IMR-90 (cell line): Measurements from ENCODE around the gene ZNF358. TPM values are rescaled to one million over a fixed set of nuclear protein-coding genes. Genes with fewer than 3 reads are reported as not detected.

Source experiments
- ATAC-seq: fragments of 200-7000 bp; cut with Tn5 transposase; 2 replicates; pipeline ENCODE4 v1.9.1; 2020; ENCODE audit warnings: low read depth, mild to moderate bottlenecking, moderate library complexity
- BruUV-seq: library from RNA; stranded (reverse); fragments of 400-500 nt; replicated peaks from 2 replicates; lab custom pipeline; 2021; lab: Mats Ljungman, UMichigan
- CTCF ChIA-PET: fragments of 300-600 bp; formaldehyde crosslinking; extraction: SDS; loops from one replicate; lab custom pipeline; 2021; ENCODE audit warnings: antibody characterized with exemption; lab: Yijun Ruan, JAX
- POLR2A ChIA-PET: fragments of 300-600 bp; sonication (Branson Sonifier 250); formaldehyde crosslinking; loops from one replicate; lab custom pipeline; 2022; ENCODE audit warnings: antibody characterized with exemption; ENCODE audit not compliant: unreplicated experiment; lab: Charles Lee
- DNase-seq: peaks from one replicate; pipeline ENCODE4 v3.0.0; 2013
- H2AFZ ChIP-seq: replicated peaks from 2 replicates; pipeline ENCODE3; 2013; ENCODE audit warnings: low read length, mild to moderate bottlenecking; ENCODE audit not compliant: poor library complexity
- H2AK5ac ChIP-seq: 2 replicates; pipeline ENCODE4 v1.6.1; 2013; ENCODE audit warnings: low read depth, low read length, inconsistent platforms
- H2AK9ac ChIP-seq: replicated peaks from 2 replicates; pipeline ENCODE3; 2013; ENCODE audit warnings: mild to moderate bottlenecking, low read depth, low read length, moderate library complexity; ENCODE audit not compliant: poor library complexity
- H2BK120ac ChIP-seq: 2 replicates; pipeline ENCODE4 v1.6.1; 2013; ENCODE audit warnings: low read depth, low read length, inconsistent platforms
- H2BK15ac ChIP-seq: 3 replicates; pipeline ENCODE4 v1.6.1; 2013; ENCODE audit warnings: low read depth, low read length, inconsistent platforms
- H2BK20ac ChIP-seq: 2 replicates; pipeline ENCODE4 v1.6.1; 2013; ENCODE audit warnings: low read depth, mild to moderate bottlenecking, inconsistent platforms, low read length, moderate library complexity
- H2BK5ac ChIP-seq: 2 replicates; pipeline ENCODE4 v1.6.1; 2013; ENCODE audit warnings: mild to moderate bottlenecking, low read depth, low read length, inconsistent platforms; ENCODE audit not compliant: poor library complexity, severe bottlenecking
- H3K14ac ChIP-seq: replicated peaks from 2 replicates; pipeline ENCODE4 v1.6.1; 2013; ENCODE audit warnings: low read depth, low read length, inconsistent platforms
- H3K18ac ChIP-seq: 2 replicates; pipeline ENCODE4 v1.6.1; 2013; ENCODE audit warnings: low read depth, low read length, control low read depth
- H3K23ac ChIP-seq: 2 replicates; pipeline ENCODE4 v1.6.1; 2013; ENCODE audit warnings: low read depth, low read length, inconsistent platforms
- H3K27ac ChIP-seq: 2 replicates; pipeline ENCODE4 v1.5.1; 2013; ENCODE audit warnings: mild to moderate bottlenecking, control low read depth, low read length; ENCODE audit not compliant: insufficient read depth
- H3K27me3 ChIP-seq: 2 replicates; pipeline ENCODE4 v1.6.1; 2013; ENCODE audit warnings: low read length; ENCODE audit not compliant: control insufficient read depth, insufficient read depth
- H3K36me3 ChIP-seq: 2 replicates; pipeline ENCODE4 v1.6.1; 2013; ENCODE audit warnings: low read length, mixed read lengths; ENCODE audit not compliant: control insufficient read depth, insufficient read depth
- H3K4ac ChIP-seq: 2 replicates; pipeline ENCODE4 v1.6.1; 2013; ENCODE audit warnings: low read depth, low read length, inconsistent platforms
- H3K4me1 ChIP-seq: 2 replicates; pipeline ENCODE4 v1.6.1; 2013; ENCODE audit warnings: low read length, mixed read lengths; ENCODE audit not compliant: control insufficient read depth, insufficient read depth
- H3K4me2 ChIP-seq: 2 replicates; pipeline ENCODE4 v1.6.1; 2013; ENCODE audit warnings: low read depth, mild to moderate bottlenecking, control low read depth, low read length, moderate library complexity
- H3K4me3 ChIP-seq: 2 replicates; pipeline ENCODE4 v1.5.1; 2013; ENCODE audit warnings: low read depth, mild to moderate bottlenecking, control low read depth, low read length, moderate library complexity; ENCODE audit not compliant: insufficient read depth
- H3K56ac ChIP-seq: 2 replicates; pipeline ENCODE4 v1.6.1; 2013; ENCODE audit warnings: low read length, inconsistent platforms; ENCODE audit not compliant: insufficient read depth; ENCODE audit errors: extremely low read depth
- H3K79me1 ChIP-seq, 2 experiments: 2 replicates each; pipeline ENCODE4 v1.6.1; 2013; ENCODE audit warnings: low read length in 2 of 2, inconsistent platforms in 1 of 2, low read depth in 1 of 2
- H3K9ac ChIP-seq: 2 replicates; pipeline ENCODE4 v1.6.1; 2013; ENCODE audit warnings: low read depth, low read length, control low read depth
- H3K9me1 ChIP-seq: 2 replicates; pipeline ENCODE4 v1.6.1; 2013; ENCODE audit warnings: low read length, inconsistent platforms; ENCODE audit not compliant: insufficient read depth
- H3K9me3 ChIP-seq: 2 replicates; pipeline ENCODE4 v1.6.1; 2013; ENCODE audit warnings: low read length; ENCODE audit not compliant: control insufficient read depth, insufficient read depth
- H4K20me1 ChIP-seq: 2 replicates; pipeline ENCODE4 v1.6.1; 2013; ENCODE audit warnings: low read length, inconsistent platforms; ENCODE audit not compliant: insufficient read depth
- H4K5ac ChIP-seq: 2 replicates; pipeline ENCODE4 v1.6.1; 2013; ENCODE audit warnings: mild to moderate bottlenecking, low read depth, low read length, control low read depth
- H4K8ac ChIP-seq, 2 experiments: 2 replicates each; pipeline ENCODE4 v1.6.1; 2013; ENCODE audit warnings: low read depth in 2 of 2, low read length in 2 of 2, control low read depth in 1 of 2, inconsistent platforms in 1 of 2
- H4K91ac ChIP-seq: 2 replicates; pipeline ENCODE4 v1.6.1; 2013; ENCODE audit warnings: low read depth, low read length, inconsistent platforms; ENCODE audit not compliant: insufficient read depth
- BHLHE40 ChIP-seq: fragments of 150-350 bp; IDR thresholded peaks from 2 replicates; pipeline ENCODE4 v1.6.1; 2016; ENCODE audit warnings: mild to moderate bottlenecking, low read depth, low read length
- ELK1 ChIP-seq: fragments of 150-350 bp; IDR thresholded peaks from 2 replicates; pipeline ENCODE4 v1.6.1; 2016; ENCODE audit warnings: low read depth, mild to moderate bottlenecking, low read length, moderate library complexity, borderline replicate concordance
- MAFK ChIP-seq: IDR thresholded peaks from 2 replicates; pipeline ENCODE4 v1.6.1; 2012; ENCODE audit warnings: low read depth, low read length, improper control_type of control experiment
- MAZ ChIP-seq: IDR thresholded peaks from 2 replicates; pipeline ENCODE4 v1.6.1; 2012; ENCODE audit warnings: low read depth, mild to moderate bottlenecking, low read length, improper control_type of control experiment, moderate library complexity, borderline replicate concordance
- MXI1 ChIP-seq: IDR thresholded peaks from 2 replicates; pipeline ENCODE4 v1.6.1; 2012; ENCODE audit warnings: low read depth, mild to moderate bottlenecking, low read length, moderate library complexity, borderline replicate concordance
- NFE2L2 ChIP-seq: fragments of 150-350 bp; IDR thresholded peaks from 2 replicates; pipeline ENCODE4 v1.6.1; 2016; ENCODE audit warnings: low read depth, mild to moderate bottlenecking, low read length
- RAD21 ChIP-seq: IDR thresholded peaks from 2 replicates; pipeline ENCODE4 v1.6.1; 2012; ENCODE audit warnings: low read length, improper control_type of control experiment
- WGBS, 2 experiments: methylation state at CpG; one replicate each; pipeline versions ENCODE4 v1.1.5 to v1.1.7; 2013; ENCODE audit warnings: missing lambda C conversion rate in 2 of 2; ENCODE audit not compliant: insufficient read length in 1 of 2; ENCODE audit errors: extremely low coverage in 2 of 2; 5-methylcytosine and 5-hydroxymethylcytosine counted together
- dilution Hi-C: fragments of 300-500 bp; cut with HindIII; formaldehyde crosslinking; loops from one replicate; pipeline ENCODE4 v1.14.3; 2018; ENCODE audit warnings: low sequenced_read_pairs; ENCODE audit not compliant: unreplicated experiment
- in situ Hi-C: fragments of 300-500 bp; cut with MboI; formaldehyde crosslinking; loops from 3 replicates; pipeline ENCODE4 v1.14.3; 2019; ENCODE audit warnings: low sequenced_read_pairs, inconsistent platforms, mixed read lengths
- intact Hi-C: fragments of 100-400 bp; cut with micrococcal nuclease; formaldehyde crosslinking; loops from 2 replicates; pipeline ENCODE4 v1.10.0; 2022
- polyA plus RNA-seq, 3 experiments: library from polyadenylated mRNA; depleted of rRNA; stranded (reverse); fragments of >200 nt; gene quantifications; 2 replicates each; pipeline ENCODE4 v1.2.3, GENCODE V29; 2012; ENCODE audit warnings: low replicate concordance in 1 of 3
- total RNA-seq: library from RNA; depleted of rRNA; stranded (reverse); fragments of >200 nt; gene quantifications from 2 replicates; pipeline ENCODE4 v1.2.3, GENCODE V29; 2012

The ZNF358 gene
- total and polyA plus RNA-seq, 2 of the 4 experiments (the other 2 are of a cell fraction), result 5.4 to 30.7 TPM

GRCh38 chr19:7467009-7467989, 48.6 kb upstream of the ZNF358 start:
- 96% methylated on average over 69 of the region's 86 CpGs; no CpG with 5 or more reads in 1 of the 2 experiments for WGBS, 2 experiments
- intact Hi-C loops, result no loop called here
- Histone ChIP-seq H3K14ac (no peak overlapping the region), H2AFZ (no peak overlapping the region), H3K4me1 (no peaks in the 10 kb centered on the region), H3K56ac (no peak overlapping the region), H3K4ac (no peak overlapping the region), H4K8ac (no peak overlapping the region), H3K9me1 (0 out of 2 replicates have a peak, but pooled peaks cover 2% of the 10 kb centered on the region), H3K9me3 (no peaks in the 10 kb centered on the region), H3K27ac (no peak overlapping the region), H2AK9ac (no peak overlapping the region), H3K36me3 (peaks cover 62% of the 10 kb centered on the region), H2BK20ac (no peak overlapping the region), H2BK5ac (no peak overlapping the region), H2AK5ac (no peak overlapping the region), H3K79me1 (no peaks in the 10 kb centered on the region), H3K9ac (no peak overlapping the region), H3K23ac (no peak overlapping the region), H4K20me1 (no peaks in the 10 kb centered on the region), H2BK15ac (no peak overlapping the region), H4K91ac (no peak overlapping the region), H2BK120ac (no peak overlapping the region), H4K5ac (no peak overlapping the region), H3K4me2 (no peak overlapping the region), H3K18ac (no peak overlapping the region), H3K27me3 (no peaks in the 10 kb centered on the region), H3K4me3 (no peak overlapping the region)
- ATAC-seq (no peak), DNase-seq (no peak)
- ChIA-PET CTCF (no interaction called here), POLR2A (no interaction called here)
- in situ Hi-C loops, result no loop called here
- BruUV-seq, result no TSS peak
- TF ChIP-seq RAD21 (no peak), MAFK (no peak), MAZ (no peak), BHLHE40 (no peak), ELK1 (no peak), MXI1 (no peak), NFE2L2 (no peak)
- dilution Hi-C loops, result no loop called here
